Measurements from ENCODE around the gene VCAM1. TPM values are rescaled to one million over a fixed set of nuclear protein-coding genes. Genes with fewer than 3 reads are reported as not detected.

Gene VCAM1
- total RNA-seq, 3 donors from 2014 or later = 8.5 to 12.3 (median 10.4) TPM

GRCh38 chr1:100699744-100700143, 19.8 kb upstream of the VCAM1 start:
- intact Hi-C loops (cut with DNase I; ENCODE audit: low total_unique reads) = loop anchor here (10.0 kb wide), 1 partner anchor 1085 kb away; no protein-coding TSS in a partner anchor
- no peak for TF ChIP-seq CTCF (IDR thresholded peaks at IDR 0.05)
- TF ChIP-seq POLR2AphosphoS5 (IDR thresholded peaks at IDR 0.05) = no peak
- TF ChIP-seq POLR2A (IDR thresholded peaks at IDR 0.05) = no peak
- DNase-seq (ENCODE audit: low spot score in 2 of 2) = no peak
- H3K27me3 ChIP-seq = no peaks in the 10 kb centered on the region
- H3K27ac ChIP-seq = no peak overlapping the region
- H3K4me1 ChIP-seq = no peaks in the 10 kb centered on the region
- H3K36me3 ChIP-seq = peaks cover 5% of the 10 kb centered on the region
- no peak overlapping the region for H3K4me3 ChIP-seq
- H3K9me3 ChIP-seq = peaks cover 0 to 21% of the 10 kb centered on the region in 2 donors

- Histone ChIP-seq H3K27ac (no peak overlapping the region), H3K4me1 (no peaks in the 10 kb centered on the region), H3K4me3 (no peak overlapping the region), H3K27me3 (no peaks in the 10 kb centered on the region), H3K36me3 (peaks cover 5% of the 10 kb centered on the region), H3K9me3 (peaks cover 0 to 13% of the 10 kb centered on the region in 2 donors)
- TF ChIP-seq POLR2AphosphoS5 (IDR thresholded peaks at IDR 0.05) = no peak
- intact Hi-C loops (cut with DNase I; ENCODE audit: low total_unique reads) = loop anchor here (10.0 kb wide), 1 partner anchor 1086 kb away; no protein-coding TSS in a partner anchor
- DNase-seq (ENCODE audit: low spot score in 2 of 2) = no peak
Measured at GRCh38 chr1:100700586-100700985, 19.0 kb upstream of the VCAM1 start.

DNA sequence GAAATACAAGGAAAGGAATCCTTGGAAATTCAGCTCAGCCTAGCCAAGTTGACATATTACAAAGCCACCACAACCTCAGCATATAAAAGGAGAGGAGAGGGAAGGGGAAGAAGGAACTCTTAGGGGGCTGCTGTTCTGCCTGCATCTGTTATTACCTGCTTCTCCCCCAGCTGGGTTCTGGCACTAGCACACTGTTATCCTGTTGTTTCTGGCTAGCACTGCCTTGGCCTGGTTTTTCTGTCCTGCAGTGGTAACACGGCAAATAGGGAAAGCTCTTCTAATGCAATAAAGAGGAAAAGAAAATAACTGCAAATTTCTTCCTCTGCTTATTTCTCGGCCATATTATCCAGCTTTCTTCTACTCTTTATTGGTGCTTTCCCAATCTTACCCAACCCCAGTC, 16.5 kb upstream of the VCAM1 start:
- no peak for DNase-seq (ENCODE audit: low spot score in 2 of 2)

GRCh38 chr1:100703716-100704115, 15.8 kb upstream of the VCAM1 start:
- Histone ChIP-seq H3K27me3 (no peaks in the 10 kb centered on the region), H3K27ac (no peak overlapping the region), H3K9me3 (no peaks in the 10 kb centered on the region), H3K36me3 (peaks cover 5% of the 10 kb centered on the region), H3K4me3 (no peak overlapping the region), H3K4me1 (no peaks in the 10 kb centered on the region)
- no peak for DNase-seq (ENCODE audit: low spot score in 2 of 2)
- intact Hi-C loops (cut with DNase I; ENCODE audit: low total_unique reads) = loop anchor here (10.0 kb wide), 1 partner anchor 1089 kb away; no protein-coding TSS in a partner anchor
- TF ChIP-seq CTCF (IDR thresholded peaks at IDR 0.05) = no peak
- TF ChIP-seq POLR2AphosphoS5 (IDR thresholded peaks at IDR 0.05) = no peak
- TF ChIP-seq POLR2A (IDR thresholded peaks at IDR 0.05) = no peak

More for the DNA sequence above, 16.5 kb upstream of the VCAM1 start:
- H3K27me3 ChIP-seq = no peaks in the 10 kb centered on the region
- no peak overlapping the region for H3K27ac ChIP-seq
- H3K36me3 ChIP-seq = peaks cover 5% of the 10 kb centered on the region
- H3K9me3 ChIP-seq = no peaks in the 10 kb centered on the region
- intact Hi-C loops (cut with DNase I; ENCODE audit: low total_unique reads) = loop anchor here (10.0 kb wide), 1 partner anchor 1088 kb away; no protein-coding TSS in a partner anchor
- TF ChIP-seq POLR2A (IDR thresholded peaks at IDR 0.05) = no peak
- TF ChIP-seq CTCF (IDR thresholded peaks at IDR 0.05) = no peak
- no peak for TF ChIP-seq POLR2AphosphoS5 (IDR thresholded peaks at IDR 0.05)
- no peak overlapping the region for H3K4me3 ChIP-seq
- no peaks in the 10 kb centered on the region for H3K4me1 ChIP-seq

DNA sequence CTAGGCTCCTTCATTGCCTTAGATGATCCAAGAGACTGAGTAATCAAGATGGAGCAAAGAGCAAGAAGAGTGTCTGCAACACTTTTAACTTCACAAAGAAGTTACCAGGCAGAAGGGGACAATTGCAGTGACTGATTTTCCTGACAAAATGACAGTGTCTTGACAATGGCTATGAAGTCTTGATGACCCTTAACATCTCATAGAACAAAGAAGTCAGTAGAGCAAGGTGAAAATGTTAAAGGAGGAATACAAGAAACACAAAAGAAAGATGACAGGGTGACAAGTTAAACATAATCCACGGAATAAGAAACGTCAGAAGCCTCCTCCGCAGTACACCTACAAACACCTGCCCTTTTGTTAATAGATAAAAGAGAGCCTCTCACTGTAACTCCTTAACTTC, 15.1 kb upstream of the VCAM1 start:
- TF ChIP-seq CTCF (IDR thresholded peaks at IDR 0.05) (no peak), POLR2A (IDR thresholded peaks at IDR 0.05) (no peak), POLR2AphosphoS5 (IDR thresholded peaks at IDR 0.05) (no peak)

More for the DNA sequence above, 15.1 kb upstream of the VCAM1 start:
- no peak overlapping the region for H3K27ac ChIP-seq
- H3K4me1 ChIP-seq = no peaks in the 10 kb centered on the region
- H3K9me3 ChIP-seq = no peaks in the 10 kb centered on the region
- no peak for DNase-seq (ENCODE audit: low spot score in 2 of 2)
- peaks cover 5% of the 10 kb centered on the region for H3K36me3 ChIP-seq
- intact Hi-C loops (cut with DNase I; ENCODE audit: low total_unique reads) = loop anchor here (10.0 kb wide), 1 partner anchor 1090 kb away; no protein-coding TSS in a partner anchor
- no peak overlapping the region for H3K4me3 ChIP-seq
- no peaks in the 10 kb centered on the region for H3K27me3 ChIP-seq

Measured in breast epithelium (tissue), 4 donors.